PC-9 (cell line): ENCODE measurements around the gene FUT9.

ENCODE experiments used
- CTCF ChIP-seq: fragments of 200-600 bp; sonication (generic); conservative IDR thresholded peaks from 2 replicates; pipeline ENCODE4 v1.6.1; 2017; ENCODE audit warnings: mixed run types, antibody characterized with exemption, mild to moderate bottlenecking, moderate library complexity
- EZH2 ChIP-seq: fragments of 200-600 bp; sonication (generic); IDR thresholded peaks from 2 replicates; pipeline ENCODE4 v1.8.0; 2017; ENCODE audit warnings: antibody characterized with exemption, low read depth

- no peak for TF ChIP-seq CTCF
- TF ChIP-seq EZH2 = no peak
These were observed 728 bp downstream of the FUT9 start for GRCh38 chr6:96016334-96017069.
